ENCODE results near the gene TTC28. TPM values are rescaled to one million over a fixed set of nuclear protein-coding genes. Genes with fewer than 3 reads are reported as not detected.
A peak's percentile ranks its signal among the peaks of the same experiment; 100 is the strongest.
"Not testable (repeated sequence)": the region's sequence is repeated elsewhere in the genome, so short reads cannot be mapped to it uniquely, and the experiment has no call there.

The TTC28 gene
- polyA plus RNA-seq, 6 donors from 2014 or later, result 2.2 to 5.0 (median 2.9) TPM

- H3K27ac Mint-ChIP-seq, result no peak overlapping the region
- DNase-seq, result no peak
Measured at GRCh38 chr22:28198692-28199091, 480.9 kb downstream of the TTC28 start.

DNA sequence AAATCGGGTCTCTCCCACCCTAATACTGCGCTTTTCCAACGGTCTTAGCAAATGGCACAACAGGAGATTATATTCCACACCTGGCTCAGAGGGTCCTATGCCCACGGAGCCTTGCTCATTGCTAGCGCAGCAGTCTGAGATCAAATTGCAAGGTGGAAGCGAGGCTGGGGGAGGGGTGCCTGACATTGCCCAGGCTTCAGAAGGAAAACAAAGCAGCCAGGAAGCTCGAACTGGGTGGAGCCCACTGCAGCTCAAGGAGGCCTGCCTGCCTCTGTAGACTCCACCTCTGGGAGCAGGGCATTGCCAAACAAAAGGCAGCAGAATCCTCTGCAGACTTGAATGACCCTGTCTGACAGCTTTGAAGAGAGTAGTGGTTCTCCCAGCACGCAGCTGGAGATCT, 488.1 kb downstream of the TTC28 start:
- not testable (repeated sequence) for H3K27ac Mint-ChIP-seq; ATAC-seq (ENCODE audit: low read depth in 2 of 2)

More at GRCh38 chr22:28198692-28199091, 480.9 kb downstream of the TTC28 start:
- Mint-ChIP-seq H3K4me3 (no peak overlapping the region), H3K27me3 (peaks cover 0 to 7% (median under 1%) of the 10 kb centered on the region in 3 donors), H3K4me1 (no peaks in the 10 kb centered on the region), H3K36me3 (no peaks in the 10 kb centered on the region), H3K9me3 (peaks cover 0 to 13% (median 5%) of the 10 kb centered on the region in 7 donors)
- ATAC-seq (ENCODE audit: low read depth in 2 of 2), result no peak

DNA sequence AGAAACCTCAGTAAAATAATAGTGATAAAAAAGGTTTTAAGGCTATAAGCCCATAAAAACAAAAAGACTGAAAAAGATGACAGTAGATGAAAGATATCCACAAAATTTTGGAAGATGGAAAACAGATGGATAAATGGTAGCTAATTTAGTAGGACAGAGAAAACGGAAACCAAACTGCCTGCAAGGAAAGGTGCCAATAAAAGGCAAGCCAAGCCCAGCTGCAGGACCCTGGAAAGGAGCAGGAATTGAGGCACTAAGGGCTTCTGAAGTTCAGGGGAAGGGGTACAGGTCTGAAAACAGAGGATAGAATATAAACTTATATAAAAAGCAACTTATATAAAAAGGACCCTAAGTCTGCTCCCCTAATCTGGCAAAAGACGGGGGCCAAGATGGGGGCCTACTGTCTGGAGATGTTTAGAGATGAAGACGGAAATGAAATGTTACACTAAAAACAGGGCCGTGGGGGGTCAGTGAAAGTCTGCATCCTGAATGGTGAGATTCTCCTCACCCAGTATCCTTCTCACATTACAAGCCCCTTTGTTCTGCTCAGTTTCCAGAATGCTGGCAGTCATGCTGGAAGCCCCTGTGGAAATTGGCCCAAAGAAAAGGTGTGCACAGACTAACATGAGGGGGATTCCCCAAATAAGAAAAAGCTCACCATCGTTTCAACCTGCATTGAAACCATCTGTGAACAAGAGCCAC, 491.3 kb downstream of the TTC28 start:
- Mint-ChIP-seq H3K9me3 (peaks cover 0 to 5% (median under 1%) of the 10 kb centered on the region in 7 donors), H3K36me3 (peaks cover 0 to 7% of the 10 kb centered on the region in 2 donors), H3K27ac (no peak overlapping the region), H3K4me3 (no peak overlapping the region), H3K4me1 (no peaks in the 10 kb centered on the region), H3K27me3 (peaks cover 8 to 25% (median 21%) of the 10 kb centered on the region in 3 donors)
- DNase-seq (no peak), ATAC-seq (ENCODE audit: low read depth in 2 of 2) (no peak)

More for the DNA sequence above, 488.1 kb downstream of the TTC28 start:
- not testable (repeated sequence) for H3K4me3 Mint-ChIP-seq, DNase-seq, H3K4me1 Mint-ChIP-seq, H3K36me3 Mint-ChIP-seq
- H3K27me3 Mint-ChIP-seq, result peaks cover 8 to 29% (median 23%) of the 10 kb centered on the region in 3 donors
- peaks cover 0 to 14% (median 5%) of the 10 kb centered on the region in 7 donors for H3K9me3 Mint-ChIP-seq

GRCh38 chr22:28187612-28188011, 492.0 kb downstream of the TTC28 start:
- Mint-ChIP-seq H3K4me3 (no peak overlapping the region), H3K9me3 (peaks cover 0 to 3% (median 0%) of the 10 kb centered on the region in 7 donors), H3K4me1 (no peaks in the 10 kb centered on the region), H3K27ac (no peak overlapping the region), H3K36me3 (peaks cover 0 to 5% of the 10 kb centered on the region in 2 donors), H3K27me3 (peaks cover 8 to 20% (median 16%) of the 10 kb centered on the region in 3 donors)
- ATAC-seq (ENCODE audit: low read depth in 2 of 2), result no peak
- no peak for DNase-seq

GRCh38 chr22:28186641-28187040, 493.0 kb downstream of the TTC28 start:
- H3K27me3 Mint-ChIP-seq, result peaks cover 8 to 16% (median 15%) of the 10 kb centered on the region in 3 donors
- H3K27ac Mint-ChIP-seq, result no peak overlapping the region
- no peaks in the 10 kb centered on the region for H3K9me3 Mint-ChIP-seq
- no peaks in the 10 kb centered on the region for H3K4me1 Mint-ChIP-seq
- H3K36me3 Mint-ChIP-seq, result no peaks in the 10 kb centered on the region
- DNase-seq (no peak), ATAC-seq (ENCODE audit: low read depth in 2 of 2) (no peak)
- no peak overlapping the region for H3K4me3 Mint-ChIP-seq

GRCh38 chr22:28185130-28185529, 494.5 kb downstream of the TTC28 start:
- H3K4me3 Mint-ChIP-seq, result no peak overlapping the region
- no peak for ATAC-seq (ENCODE audit: low read depth in 2 of 2)
- H3K27ac Mint-ChIP-seq, result no peak overlapping the region
- peaks cover 8 to 16% (median 10%) of the 10 kb centered on the region in 3 donors for H3K27me3 Mint-ChIP-seq
- DNase-seq, result no peak
- no peaks in the 10 kb centered on the region for H3K4me1 Mint-ChIP-seq
- no peaks in the 10 kb centered on the region for H3K36me3 Mint-ChIP-seq
- H3K9me3 Mint-ChIP-seq, result no peaks in the 10 kb centered on the region

DNA sequence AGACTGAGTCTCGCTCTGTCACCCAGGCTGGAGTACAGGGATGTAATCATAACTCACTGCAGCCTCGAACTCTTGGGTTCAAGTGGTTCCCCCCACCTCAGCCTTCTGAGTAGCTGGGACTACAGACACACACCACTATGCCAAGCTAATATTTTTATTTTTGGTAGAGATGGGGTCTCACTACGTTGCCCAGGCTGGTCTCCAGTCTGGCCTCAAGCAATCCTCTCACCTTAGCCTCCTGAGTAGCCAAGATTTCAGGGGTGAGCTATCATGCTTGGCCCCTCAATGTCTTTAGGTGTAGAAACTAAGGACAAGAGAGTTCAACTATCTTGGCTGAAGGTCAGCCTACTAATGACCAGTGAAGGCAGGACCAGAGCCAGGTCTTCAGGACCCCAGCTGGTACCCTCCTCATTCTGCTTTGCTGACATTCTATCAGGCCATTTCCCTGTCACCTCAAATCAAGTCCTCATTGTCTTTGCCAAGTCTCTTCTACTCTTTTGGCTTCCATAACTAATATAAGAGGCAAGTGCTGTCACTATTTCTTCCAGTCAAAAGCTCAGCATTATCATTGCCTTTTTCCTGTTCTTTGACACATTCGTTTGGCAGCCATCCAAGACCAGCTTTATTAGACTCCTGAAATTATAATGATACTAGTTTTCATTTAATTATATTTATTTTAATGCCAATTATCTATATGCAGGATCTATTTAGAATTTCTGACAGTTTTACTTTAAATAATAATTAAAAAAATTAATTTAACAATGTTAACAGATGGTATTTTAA, 496.4 kb downstream of the TTC28 start:
- Mint-ChIP-seq H3K9me3 (no peaks in the 10 kb centered on the region), H3K27ac (peak overlapping the region in 1 of 6 donors; percentile 69), H3K36me3 (no peaks in the 10 kb centered on the region), H3K4me1 (no peaks in the 10 kb centered on the region), H3K27me3 (peaks cover 10 to 12% (median 12%) of the 10 kb centered on the region in 3 donors), H3K4me3 (no peak overlapping the region)
- DNase-seq, result no peak
- no peak for ATAC-seq (ENCODE audit: low read depth in 2 of 2)

- Mint-ChIP-seq H3K27ac (no peak overlapping the region), H3K27me3 (peaks cover under 1 to 5% (median 4%) of the 10 kb centered on the region in 3 donors), H3K36me3 (no peaks in the 10 kb centered on the region), H3K4me3 (no peak overlapping the region), H3K9me3 (peaks cover 0 to 5% (median 0%) of the 10 kb centered on the region in 7 donors), H3K4me1 (no peaks in the 10 kb centered on the region)
- ATAC-seq (ENCODE audit: low read depth in 2 of 2) (no peak), DNase-seq (no peak)
Measured at GRCh38 chr22:28180804-28181731, 498.6 kb downstream of the TTC28 start.

GRCh38 chr22:28179392-28179791, 500.2 kb downstream of the TTC28 start:
- peaks cover 0 to 8% (median 4%) of the 10 kb centered on the region in 7 donors for H3K9me3 Mint-ChIP-seq
- no peaks in the 10 kb centered on the region for H3K4me1 Mint-ChIP-seq
- no peaks in the 10 kb centered on the region for H3K36me3 Mint-ChIP-seq
- ATAC-seq (ENCODE audit: low read depth in 2 of 2) (no peak), DNase-seq (no peak)
- peaks cover 0 to 5% (median 4%) of the 10 kb centered on the region in 3 donors for H3K27me3 Mint-ChIP-seq
- H3K4me3 Mint-ChIP-seq, result no peak overlapping the region
- H3K27ac Mint-ChIP-seq, result no peak overlapping the region

- Mint-ChIP-seq H3K4me1 (no peaks in the 10 kb centered on the region), H3K4me3 (no peak overlapping the region), H3K9me3 (peaks cover 0 to 8% (median 4%) of the 10 kb centered on the region in 7 donors), H3K36me3 (no peaks in the 10 kb centered on the region), H3K27me3 (peaks cover 0 to 8% (median 4%) of the 10 kb centered on the region in 3 donors), H3K27ac (peak overlapping the region in 1 of 6 donors; percentile 29)
- no peak for ATAC-seq (ENCODE audit: low read depth in 2 of 2)
- DNase-seq, result no peak
Measured at GRCh38 chr22:28175730-28176492, 503.7 kb downstream of the TTC28 start.

DNA sequence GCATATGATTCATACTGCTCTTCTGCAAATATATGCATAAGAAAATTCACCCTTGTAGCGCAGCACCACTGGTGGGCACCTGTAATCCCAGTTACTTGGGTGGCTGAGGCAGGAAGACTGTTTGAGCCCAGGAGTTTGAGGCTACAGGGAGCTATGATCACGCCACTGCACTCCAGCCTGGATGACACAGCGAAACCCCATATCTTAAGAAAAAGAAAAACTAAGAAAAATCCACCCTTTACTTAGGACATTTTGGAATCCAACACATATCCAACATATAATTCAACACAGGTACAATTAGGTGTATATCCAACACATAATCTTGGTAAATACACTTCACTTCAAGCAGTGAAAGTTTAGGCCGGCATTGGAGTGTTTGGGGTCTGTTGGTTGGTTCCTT, 505.1 kb downstream of the TTC28 start:
- ATAC-seq (ENCODE audit: low read depth in 2 of 2) (no peak), DNase-seq (no peak)
- Mint-ChIP-seq H3K9me3 (peaks cover 0 to 8% (median 4%) of the 10 kb centered on the region in 7 donors), H3K27ac (no peak overlapping the region), H3K4me3 (no peak overlapping the region), H3K4me1 (no peaks in the 10 kb centered on the region), H3K27me3 (peaks cover 0 to 8% (median 4%) of the 10 kb centered on the region in 3 donors), H3K36me3 (no peaks in the 10 kb centered on the region)

- no peaks in the 10 kb centered on the region for H3K4me1 Mint-ChIP-seq
- H3K4me3 Mint-ChIP-seq, result no peak overlapping the region
- peaks cover 0 to 8% (median 0%) of the 10 kb centered on the region in 3 donors for H3K27me3 Mint-ChIP-seq
- peaks cover 0 to 13% (median 4%) of the 10 kb centered on the region in 7 donors for H3K9me3 Mint-ChIP-seq
- H3K36me3 Mint-ChIP-seq, result no peaks in the 10 kb centered on the region
- ATAC-seq (ENCODE audit: low read depth in 2 of 2) (no peak), DNase-seq (no peak)
- H3K27ac Mint-ChIP-seq, result no peak overlapping the region
Measured at GRCh38 chr22:28172892-28173670, 506.6 kb downstream of the TTC28 start.
